ENCODE data around the gene MR1.

MR1 gene

GRCh38 chr1:181100015-181100905, 66.5 kb downstream of the MR1 start:
- no peaks in the 10 kb centered on the region for H3K9me3 Mint-ChIP-seq
- H3K27ac Mint-ChIP-seq: peak overlapping the region; percentile 94
- H3K4me1 Mint-ChIP-seq (ENCODE audit: low read depth): peaks cover 88% of the 10 kb centered on the region
- peak; percentile 51 for DNase-seq
- no peaks in the 10 kb centered on the region for H3K27me3 Mint-ChIP-seq
- H3K36me3 Mint-ChIP-seq (ENCODE audit: low read depth): peaks cover 9% of the 10 kb centered on the region
- peak overlapping the region; percentile 59 for H3K4me3 Mint-ChIP-seq

GRCh38 chr1:181100934-181101333, 67.2 kb downstream of the MR1 start:
- no peak for DNase-seq
- Mint-ChIP-seq H3K27ac (peak overlapping the region; percentile 94), H3K4me1 (ENCODE audit: low read depth) (peaks cover 87% of the 10 kb centered on the region), H3K27me3 (peaks cover 2% of the 10 kb centered on the region), H3K4me3 (peak overlapping the region; percentile 59), H3K36me3 (ENCODE audit: low read depth) (peaks cover 4% of the 10 kb centered on the region), H3K9me3 (no peaks in the 10 kb centered on the region)

- no peaks in the 10 kb centered on the region for H3K9me3 Mint-ChIP-seq
- H3K36me3 Mint-ChIP-seq (ENCODE audit: low read depth): no peaks in the 10 kb centered on the region
- peaks cover 88% of the 10 kb centered on the region for H3K4me1 Mint-ChIP-seq (ENCODE audit: low read depth)
- no peak overlapping the region for H3K4me3 Mint-ChIP-seq
- no peak overlapping the region for H3K27ac Mint-ChIP-seq
- peaks cover 6% of the 10 kb centered on the region for H3K27me3 Mint-ChIP-seq
- no peak for DNase-seq
Observed at GRCh38 chr1:181101581-181102226, 67.9 kb downstream of the MR1 start.

DNA sequence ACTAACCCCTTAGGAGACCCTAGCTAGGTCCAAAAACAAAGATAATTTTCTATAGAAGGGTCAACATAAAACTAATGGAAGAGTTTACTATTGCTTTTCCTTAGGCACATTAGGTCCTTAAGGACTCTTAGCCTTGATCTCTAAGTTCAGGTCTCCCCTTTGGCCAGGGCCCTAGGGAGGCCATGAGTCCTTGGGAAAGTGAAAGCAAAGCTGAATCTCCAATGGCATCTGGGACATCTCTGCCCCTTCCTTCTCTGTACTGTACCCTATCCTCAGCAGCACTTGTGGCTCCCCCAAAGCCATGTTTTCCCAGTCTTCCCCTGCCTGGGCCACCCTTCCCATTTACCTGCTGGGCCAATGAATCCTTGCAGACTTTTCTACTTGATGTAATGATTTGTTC, 69.1 kb downstream of the MR1 start:
- Mint-ChIP-seq H3K9me3 (no peaks in the 10 kb centered on the region), H3K27ac (peak overlapping the region; percentile 15), H3K4me1 (ENCODE audit: low read depth) (peaks cover 84% of the 10 kb centered on the region), H3K36me3 (ENCODE audit: low read depth) (no peaks in the 10 kb centered on the region), H3K27me3 (peaks cover 15% of the 10 kb centered on the region), H3K4me3 (no peak overlapping the region)
- DNase-seq: no peak

GRCh38 chr1:181103399-181103798, 69.6 kb downstream of the MR1 start:
- no peak overlapping the region for H3K4me3 Mint-ChIP-seq
- H3K36me3 Mint-ChIP-seq (ENCODE audit: low read depth): no peaks in the 10 kb centered on the region
- no peaks in the 10 kb centered on the region for H3K9me3 Mint-ChIP-seq
- peaks cover 83% of the 10 kb centered on the region for H3K4me1 Mint-ChIP-seq (ENCODE audit: low read depth)
- DNase-seq: no peak
- no peak overlapping the region for H3K27ac Mint-ChIP-seq
- peaks cover 15% of the 10 kb centered on the region for H3K27me3 Mint-ChIP-seq

GRCh38 chr1:181104042-181104789, 70.4 kb downstream of the MR1 start:
- Mint-ChIP-seq H3K27me3 (peaks cover 15% of the 10 kb centered on the region), H3K27ac (peak overlapping the region; percentile 84), H3K4me3 (peak overlapping the region; percentile 78), H3K9me3 (no peaks in the 10 kb centered on the region), H3K36me3 (ENCODE audit: low read depth) (no peaks in the 10 kb centered on the region), H3K4me1 (ENCODE audit: low read depth) (peaks cover 80% of the 10 kb centered on the region)
- DNase-seq: no peak

DNA sequence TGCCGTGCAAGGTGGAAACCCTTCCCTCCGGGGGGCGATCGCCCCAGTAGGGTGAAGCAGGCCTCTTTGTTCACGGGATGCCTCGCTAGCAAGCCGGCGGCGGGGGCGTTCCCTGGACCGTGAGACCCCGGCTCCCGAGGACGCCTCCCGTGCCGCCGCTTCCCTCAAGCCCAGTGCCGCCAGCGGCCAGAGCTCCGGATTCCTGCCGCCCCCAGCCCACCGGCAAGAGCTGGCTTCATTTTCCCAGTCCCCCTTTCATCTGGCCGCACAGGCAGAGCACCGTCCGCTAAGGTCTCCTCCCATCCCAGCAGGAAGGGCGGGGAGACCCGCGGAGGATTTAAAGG, 71.0 kb downstream of the MR1 start:
- H3K4me1 Mint-ChIP-seq (ENCODE audit: low read depth): peaks cover 74% of the 10 kb centered on the region
- H3K27me3 Mint-ChIP-seq: peaks cover 15% of the 10 kb centered on the region
- H3K4me3 Mint-ChIP-seq: peak overlapping the region; percentile 78
- no peaks in the 10 kb centered on the region for H3K9me3 Mint-ChIP-seq
- DNase-seq: no peak
- H3K27ac Mint-ChIP-seq: peak overlapping the region; percentile 84
- H3K36me3 Mint-ChIP-seq (ENCODE audit: low read depth): no peaks in the 10 kb centered on the region

GRCh38 chr1:181105134-181106021, 71.6 kb downstream of the MR1 start:
- Mint-ChIP-seq H3K27ac (peak overlapping the region; percentile 84), H3K27me3 (peaks cover 15% of the 10 kb centered on the region), H3K9me3 (no peaks in the 10 kb centered on the region), H3K36me3 (ENCODE audit: low read depth) (no peaks in the 10 kb centered on the region), H3K4me3 (peak overlapping the region; percentile 78), H3K4me1 (ENCODE audit: low read depth) (peaks cover 68% of the 10 kb centered on the region)
- peak; percentile 90 for DNase-seq

DNA sequence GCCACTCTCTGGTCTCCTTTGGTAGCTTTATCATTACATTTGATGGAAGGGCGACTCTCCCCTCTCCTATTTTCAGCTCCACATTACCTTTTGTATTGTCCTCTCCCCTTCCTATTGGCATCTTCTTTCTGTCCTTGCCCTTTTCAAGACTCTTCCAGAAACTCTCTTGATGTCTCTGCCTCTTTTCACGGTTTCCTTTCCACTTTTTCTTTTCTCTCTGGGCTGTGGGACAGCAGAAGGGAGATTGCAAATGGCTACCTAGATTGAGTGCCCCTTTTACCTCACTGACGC, 72.2 kb downstream of the MR1 start:
- Mint-ChIP-seq H3K9me3 (no peaks in the 10 kb centered on the region), H3K27me3 (peaks cover 15% of the 10 kb centered on the region), H3K36me3 (ENCODE audit: low read depth) (no peaks in the 10 kb centered on the region), H3K4me3 (peak overlapping the region; percentile 63), H3K4me1 (ENCODE audit: low read depth) (peaks cover 62% of the 10 kb centered on the region), H3K27ac (peak overlapping the region; percentile 76)
- no peak for DNase-seq

- Mint-ChIP-seq H3K9me3 (no peaks in the 10 kb centered on the region), H3K4me1 (ENCODE audit: low read depth) (peaks cover 57% of the 10 kb centered on the region), H3K4me3 (no peak overlapping the region), H3K27me3 (peaks cover 15% of the 10 kb centered on the region), H3K36me3 (ENCODE audit: low read depth) (no peaks in the 10 kb centered on the region), H3K27ac (no peak overlapping the region)
- DNase-seq: no peak
Observed at GRCh38 chr1:181106479-181106878, 72.7 kb downstream of the MR1 start.

DNA sequence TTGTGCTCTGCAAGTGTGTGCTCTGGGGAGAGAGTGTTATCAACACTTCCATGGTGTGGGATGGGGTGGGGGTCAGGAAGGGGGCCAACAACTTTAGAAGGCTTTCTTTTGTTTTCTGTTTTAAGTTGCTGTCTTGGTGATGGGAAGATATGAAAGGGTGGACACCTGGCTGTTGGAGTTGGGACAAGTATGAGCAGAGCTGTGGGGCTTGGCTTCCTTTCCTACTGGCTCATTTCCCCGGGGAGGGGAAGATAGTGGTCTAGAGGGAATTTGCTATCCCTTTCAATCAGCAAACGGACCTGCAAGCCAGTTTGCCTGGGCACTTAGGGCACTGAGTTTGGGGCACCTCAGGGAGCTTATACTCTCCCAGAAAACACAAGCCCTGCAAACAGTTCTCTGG, 73.9 kb downstream of the MR1 start:
- no peak for DNase-seq
- H3K9me3 Mint-ChIP-seq: no peaks in the 10 kb centered on the region
- no peak overlapping the region for H3K4me3 Mint-ChIP-seq
- H3K27me3 Mint-ChIP-seq: peaks cover 15% of the 10 kb centered on the region
- H3K4me1 Mint-ChIP-seq (ENCODE audit: low read depth): peaks cover 48% of the 10 kb centered on the region
- no peak overlapping the region for H3K27ac Mint-ChIP-seq
- H3K36me3 Mint-ChIP-seq (ENCODE audit: low read depth): no peaks in the 10 kb centered on the region

DNA sequence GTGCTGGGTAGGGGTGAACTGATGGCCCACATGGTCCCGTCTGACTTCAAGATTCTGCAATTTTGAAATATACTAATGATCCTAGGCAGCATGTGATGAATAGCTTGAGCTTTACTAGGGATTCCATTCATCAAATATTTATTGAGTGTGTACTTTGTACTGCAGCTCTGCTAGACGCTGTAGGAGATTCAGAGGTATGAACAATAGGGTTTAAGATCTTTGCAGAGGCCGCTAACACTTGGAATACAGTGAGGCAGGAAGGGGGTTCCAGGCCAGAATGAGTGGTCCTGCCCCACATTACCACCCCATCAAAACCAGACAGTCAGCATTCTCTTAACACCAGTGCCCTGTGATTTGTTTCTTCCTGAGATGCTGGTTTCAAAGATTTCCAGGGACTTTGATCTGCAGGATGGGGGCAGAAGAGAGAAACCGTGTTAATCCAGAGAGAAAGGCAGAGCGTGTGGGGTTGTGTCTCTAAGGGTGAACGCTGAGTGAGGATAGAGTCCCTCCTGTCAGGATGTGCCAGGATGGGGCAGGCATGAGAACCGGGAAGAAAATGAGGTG, 74.6 kb downstream of the MR1 start:
- H3K36me3 Mint-ChIP-seq (ENCODE audit: low read depth): no peaks in the 10 kb centered on the region
- no peak for DNase-seq
- H3K4me3 Mint-ChIP-seq: no peak overlapping the region
- H3K9me3 Mint-ChIP-seq: no peaks in the 10 kb centered on the region
- H3K4me1 Mint-ChIP-seq (ENCODE audit: low read depth): peaks cover 42% of the 10 kb centered on the region
- H3K27ac Mint-ChIP-seq: no peak overlapping the region
- H3K27me3 Mint-ChIP-seq: peaks cover 15% of the 10 kb centered on the region

GRCh38 chr1:181110013-181110412, 76.2 kb downstream of the MR1 start:
- Mint-ChIP-seq H3K27ac (no peak overlapping the region), H3K36me3 (ENCODE audit: low read depth) (no peaks in the 10 kb centered on the region), H3K27me3 (peaks cover 15% of the 10 kb centered on the region), H3K9me3 (no peaks in the 10 kb centered on the region), H3K4me1 (ENCODE audit: low read depth) (peaks cover 29% of the 10 kb centered on the region), H3K4me3 (no peak overlapping the region)
- DNase-seq: no peak

Data from activated T-cell treated with anti-CD3 and anti-CD28 coated beads, Interleukin-2, amount 50 U/mL, for 24 hours (primary cell).